ENCODE data around the gene DGCR6L. TPM values are rescaled to one million over a fixed set of nuclear protein-coding genes. Genes with fewer than 3 reads are reported as not detected.
"Not testable (repeated sequence)": the region's sequence is repeated elsewhere in the genome, so short reads cannot be mapped to it uniquely, and the experiment has no call there.

Gene DGCR6L
- total and polyA plus RNA-seq, 2 of the 4 experiments (the other 2 are of a cell fraction): 65.4 to 80.4 TPM

DNA sequence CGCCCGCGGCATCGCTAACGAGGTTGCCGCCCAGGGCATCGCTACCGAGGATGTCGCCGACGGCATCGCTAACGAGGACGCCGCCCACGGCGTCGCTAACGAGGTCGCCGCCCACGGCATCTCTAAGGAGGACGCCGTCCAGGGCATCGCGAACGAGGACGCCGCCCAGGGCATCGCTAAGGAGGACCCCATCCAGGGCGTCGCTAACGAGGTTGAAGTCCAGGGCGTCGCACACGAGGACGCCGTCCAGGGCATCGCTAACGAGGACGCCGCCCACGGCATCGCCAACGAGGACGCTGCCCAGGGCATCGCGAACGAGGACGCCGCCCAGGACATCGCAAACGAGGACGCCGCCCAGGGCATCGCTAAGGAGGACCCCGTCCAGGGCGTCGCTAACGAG lies 40.4 kb upstream of the DGCR6L start:
- H3K79me1 ChIP-seq (ENCODE audit: low read depth in 1 of 2, low read length in 2 of 2); H3K14ac ChIP-seq (replicated peaks; ENCODE audit: low read depth, low read length); CTCF ChIA-PET; H4K91ac ChIP-seq (ENCODE audit: insufficient read depth, low read depth, low read length); H3K27me3 ChIP-seq (ENCODE audit: control insufficient read depth, insufficient read depth, low read length); H3K27ac ChIP-seq (ENCODE audit: insufficient read depth, low read length); H2AK5ac ChIP-seq (ENCODE audit: low read depth, low read length); H3K4me3 ChIP-seq (ENCODE audit: insufficient read depth, low read depth, low read length); H3K4me1 ChIP-seq (ENCODE audit: control insufficient read depth, insufficient read depth, low read length); H3K23ac ChIP-seq (ENCODE audit: low read depth, low read length); POLR2A ChIA-PET (ENCODE audit: unreplicated experiment); H2AFZ ChIP-seq (replicated peaks; ENCODE audit: low read length, poor library complexity); H4K5ac ChIP-seq (ENCODE audit: low read depth, low read length); ATAC-seq (ENCODE audit: low read depth); BruUV-seq (replicated peaks); H3K4ac ChIP-seq (ENCODE audit: low read depth, low read length); H3K9ac ChIP-seq (ENCODE audit: low read depth, low read length); H2BK15ac ChIP-seq (ENCODE audit: low read depth, low read length); H3K9me1 ChIP-seq (ENCODE audit: insufficient read depth, low read length); H2AK9ac ChIP-seq (replicated peaks; ENCODE audit: low read depth, low read length, poor library complexity); H3K4me2 ChIP-seq (ENCODE audit: low read depth, low read length); H3K56ac ChIP-seq (ENCODE audit: extremely low read depth, insufficient read depth, low read length); H3K9me3 ChIP-seq (ENCODE audit: control insufficient read depth, insufficient read depth, low read length); intact Hi-C loops (cut with micrococcal nuclease); H3K36me3 ChIP-seq (ENCODE audit: control insufficient read depth, insufficient read depth, low read length); H4K8ac ChIP-seq (ENCODE audit: low read depth in 2 of 2, low read length in 2 of 2); DNase-seq; H4K20me1 ChIP-seq (ENCODE audit: insufficient read depth, low read length); in situ Hi-C loops (cut with MboI; ENCODE audit: low sequenced_read_pairs); H2BK120ac ChIP-seq (ENCODE audit: low read depth, low read length); H2BK5ac ChIP-seq (ENCODE audit: low read depth, low read length, poor library complexity, severe bottlenecking); H3K18ac ChIP-seq (ENCODE audit: low read depth, low read length); dilution Hi-C loops (cut with HindIII; ENCODE audit: low sequenced_read_pairs, unreplicated experiment); H2BK20ac ChIP-seq (ENCODE audit: low read depth, low read length): not testable (repeated sequence)
- WGBS, 2 experiments (ENCODE audit: extremely low coverage in 2 of 2, insufficient read length in 1 of 2): 97% methylated on average over 20 of the region's 60 CpGs; no CpG with 5 or more reads in 1 of the 2 experiments

GRCh38 chr22:20358503-20359239 lies 38.8 kb upstream of the DGCR6L start:
- H3K79me1 ChIP-seq (ENCODE audit: low read depth in 1 of 2, low read length in 2 of 2); H3K56ac ChIP-seq (ENCODE audit: extremely low read depth, insufficient read depth, low read length); H3K4me3 ChIP-seq (ENCODE audit: insufficient read depth, low read depth, low read length); H4K20me1 ChIP-seq (ENCODE audit: insufficient read depth, low read length); H4K5ac ChIP-seq (ENCODE audit: low read depth, low read length); ATAC-seq (ENCODE audit: low read depth); H4K91ac ChIP-seq (ENCODE audit: insufficient read depth, low read depth, low read length); H3K27ac ChIP-seq (ENCODE audit: insufficient read depth, low read length); H3K23ac ChIP-seq (ENCODE audit: low read depth, low read length); H3K9ac ChIP-seq (ENCODE audit: low read depth, low read length); H3K18ac ChIP-seq (ENCODE audit: low read depth, low read length); H2AK9ac ChIP-seq (replicated peaks; ENCODE audit: low read depth, low read length, poor library complexity); H3K14ac ChIP-seq (replicated peaks; ENCODE audit: low read depth, low read length); intact Hi-C loops (cut with micrococcal nuclease); in situ Hi-C loops (cut with MboI; ENCODE audit: low sequenced_read_pairs); H2AFZ ChIP-seq (replicated peaks; ENCODE audit: low read length, poor library complexity); CTCF ChIA-PET; H3K4me2 ChIP-seq (ENCODE audit: low read depth, low read length); dilution Hi-C loops (cut with HindIII; ENCODE audit: low sequenced_read_pairs, unreplicated experiment); H4K8ac ChIP-seq (ENCODE audit: low read depth in 2 of 2, low read length in 2 of 2); H3K9me3 ChIP-seq (ENCODE audit: control insufficient read depth, insufficient read depth, low read length); BruUV-seq (replicated peaks); H3K4me1 ChIP-seq (ENCODE audit: control insufficient read depth, insufficient read depth, low read length); POLR2A ChIA-PET (ENCODE audit: unreplicated experiment); H2BK120ac ChIP-seq (ENCODE audit: low read depth, low read length); DNase-seq; H2BK15ac ChIP-seq (ENCODE audit: low read depth, low read length); H3K27me3 ChIP-seq (ENCODE audit: control insufficient read depth, insufficient read depth, low read length); H2BK20ac ChIP-seq (ENCODE audit: low read depth, low read length); H3K36me3 ChIP-seq (ENCODE audit: control insufficient read depth, insufficient read depth, low read length); H2AK5ac ChIP-seq (ENCODE audit: low read depth, low read length); H3K9me1 ChIP-seq (ENCODE audit: insufficient read depth, low read length); H2BK5ac ChIP-seq (ENCODE audit: low read depth, low read length, poor library complexity, severe bottlenecking); H3K4ac ChIP-seq (ENCODE audit: low read depth, low read length): not testable (repeated sequence)
- WGBS, 2 experiments (ENCODE audit: extremely low coverage in 2 of 2, insufficient read length in 1 of 2): no CpG with 5 or more reads among the region's 103 CpGs
